Urothelium cell line (cell line): ENCODE results near the gene RFX2.
"Not testable (repeated sequence)": the region's sequence is repeated elsewhere in the genome, so short reads cannot be mapped to it uniquely, and the experiment has no call there.

Source experiments
- DNase-seq: peaks from one replicate; pipeline ENCODE4 v3.0.0; 2011; ENCODE audit warnings: low spot score, mixed read lengths
- FAIRE-seq: peaks from 2 replicates; lab custom pipeline; 2011; peaks lifted over from hg19 to GRCh38; lab: Jason Lieb, UNC

RFX2 gene

GRCh38 chr19:6041991-6042481, 68.3 kb downstream of the RFX2 start:
- DNase-seq (no peak), FAIRE-seq (no peak)

GRCh38 chr19:6041071-6041470, 69.2 kb downstream of the RFX2 start:
- DNase-seq = no peak
- no peak for FAIRE-seq

GRCh38 chr19:6039566-6040225, 70.6 kb downstream of the RFX2 start:
- DNase-seq (no peak), FAIRE-seq (no peak)

- DNase-seq = no peak
- no peak for FAIRE-seq
These were observed 71.5 kb downstream of the RFX2 start for GRCh38 chr19:6038634-6039405.

GRCh38 chr19:6035026-6035425, 75.3 kb downstream of the RFX2 start:
- FAIRE-seq = no peak

GRCh38 chr19:6034512-6034911, 75.8 kb downstream of the RFX2 start:
- FAIRE-seq = no peak
- no peak for DNase-seq

More at GRCh38 chr19:6035026-6035425, 75.3 kb downstream of the RFX2 start:
- no peak for DNase-seq

GRCh38 chr19:6033744-6034264, 76.5 kb downstream of the RFX2 start:
- no peak for DNase-seq
- no peak for FAIRE-seq

GRCh38 chr19:6032827-6033226, 77.5 kb downstream of the RFX2 start:
- no peak for FAIRE-seq

GRCh38 chr19:6032381-6032780, 77.9 kb downstream of the RFX2 start:
- no peak for FAIRE-seq
- DNase-seq = no peak

More at GRCh38 chr19:6032827-6033226, 77.5 kb downstream of the RFX2 start:
- no peak for DNase-seq

- no peak for DNase-seq
- FAIRE-seq = no peak
These were observed 80.1 kb downstream of the RFX2 start for GRCh38 chr19:6030214-6030507.

GRCh38 chr19:6026390-6027227, 83.7 kb downstream of the RFX2 start:
- FAIRE-seq (no peak), DNase-seq (no peak)

GRCh38 chr19:6024756-6025155, 85.5 kb downstream of the RFX2 start:
- not testable (repeated sequence) for DNase-seq, FAIRE-seq

GRCh38 chr19:6023936-6024335, 86.4 kb downstream of the RFX2 start:
- no peak for FAIRE-seq
- DNase-seq = no peak

GRCh38 chr19:6023085-6023682, 87.1 kb downstream of the RFX2 start:
- FAIRE-seq (no peak), DNase-seq (no peak)

- DNase-seq = no peak
- no peak for FAIRE-seq
These were observed 87.7 kb downstream of the RFX2 start for GRCh38 chr19:6022570-6023064.

GRCh38 chr19:6021878-6022569, 88.3 kb downstream of the RFX2 start:
- DNase-seq (peak; percentile 35), FAIRE-seq (no peak)

- FAIRE-seq = no peak
- DNase-seq = no peak
These were observed 89.1 kb downstream of the RFX2 start for GRCh38 chr19:6020972-6021805.

GRCh38 chr19:6020166-6020882, 90.0 kb downstream of the RFX2 start:
- FAIRE-seq (no peak), DNase-seq (no peak)

- FAIRE-seq = no peak
These were observed 91.5 kb downstream of the RFX2 start for GRCh38 chr19:6018786-6019185.

More at GRCh38 chr19:6018786-6019185, 91.5 kb downstream of the RFX2 start:
- no peak for DNase-seq
